ENCODE results near the gene FADD. TPM values are rescaled to one million over a fixed set of nuclear protein-coding genes. Genes with fewer than 3 reads are reported as not detected.

FADD gene
- total RNA-seq, 4 donors from 2014 or later: 17.0 to 26.6 (median 21.9) TPM

- H3K9me3 ChIP-seq: no peaks in the 10 kb centered on the region
- H3K4me3 ChIP-seq: no peak overlapping the region
- no peaks in the 10 kb centered on the region for H3K4me1 ChIP-seq
- no CpG with 5 or more reads among the region's 4 CpGs for WGBS, 2 donors (ENCODE audit: low coverage in 1 of 2)
- no peak overlapping the region for H3K27ac ChIP-seq
- TF ChIP-seq POLR2A (IDR thresholded peaks at IDR 0.05): no peak
- TF ChIP-seq CTCF (IDR thresholded peaks at IDR 0.05): no peak
- no peak for TF ChIP-seq EP300 (IDR thresholded peaks at IDR 0.05)
- TF ChIP-seq POLR2AphosphoS5 (IDR thresholded peaks at IDR 0.05): no peak
- peaks cover 19% of the 10 kb centered on the region for H3K27me3 ChIP-seq
- H3K36me3 ChIP-seq: no peaks in the 10 kb centered on the region
- ATAC-seq: no peak
Observed at GRCh38 chr11:70173018-70173417, 30.1 kb upstream of the FADD start.

- Histone ChIP-seq H3K27ac (no peak overlapping the region), H3K4me1 (no peaks in the 10 kb centered on the region), H3K36me3 (no peaks in the 10 kb centered on the region), H3K4me3 (no peak overlapping the region), H3K9me3 (no peaks in the 10 kb centered on the region), H3K27me3 (peaks cover 5% of the 10 kb centered on the region)
- ATAC-seq: no peak
- 85 to 100% methylated on average over 3 to 9 of the region's 17 CpGs for WGBS, 2 donors (ENCODE audit: low coverage in 1 of 2)
- TF ChIP-seq POLR2A (IDR thresholded peaks at IDR 0.05) (no peak), CTCF (IDR thresholded peaks at IDR 0.05) (no peak), EP300 (IDR thresholded peaks at IDR 0.05) (no peak), POLR2AphosphoS5 (IDR thresholded peaks at IDR 0.05) (no peak)
Observed at GRCh38 chr11:70174547-70175235, 28.4 kb upstream of the FADD start.

GRCh38 chr11:70175236-70175698, 27.8 kb upstream of the FADD start:
- TF ChIP-seq CTCF (IDR thresholded peaks at IDR 0.05): no peak
- TF ChIP-seq EP300 (IDR thresholded peaks at IDR 0.05): no peak
- TF ChIP-seq POLR2A (IDR thresholded peaks at IDR 0.05): no peak
- no peak for TF ChIP-seq POLR2AphosphoS5 (IDR thresholded peaks at IDR 0.05)
- Histone ChIP-seq H3K36me3 (no peaks in the 10 kb centered on the region), H3K4me3 (no peak overlapping the region), H3K4me1 (no peaks in the 10 kb centered on the region), H3K27ac (no peak overlapping the region), H3K9me3 (no peaks in the 10 kb centered on the region), H3K27me3 (peaks cover 3% of the 10 kb centered on the region)
- WGBS, 2 donors (ENCODE audit: low coverage in 1 of 2): no CpG with 5 or more reads among the region's 15 CpGs
- no peak for ATAC-seq

- peak in 2 of 4 experiments; percentile 20 to 37 for TF ChIP-seq CTCF (IDR thresholded peaks at IDR 0.05)
- no peak for TF ChIP-seq EP300 (IDR thresholded peaks at IDR 0.05)
- TF ChIP-seq POLR2A (IDR thresholded peaks at IDR 0.05): no peak
- no peak for TF ChIP-seq POLR2AphosphoS5 (IDR thresholded peaks at IDR 0.05)
- H3K36me3 ChIP-seq: no peaks in the 10 kb centered on the region
- H3K4me3 ChIP-seq: no peak overlapping the region
- no peaks in the 10 kb centered on the region for H3K4me1 ChIP-seq
- WGBS, 2 donors (ENCODE audit: low coverage in 1 of 2): 0 to 89% methylated on average over 2 to 9 of the region's 39 CpGs
- ATAC-seq: no peak
- H3K27me3 ChIP-seq: peaks cover 5% of the 10 kb centered on the region
- H3K9me3 ChIP-seq: no peaks in the 10 kb centered on the region
- H3K27ac ChIP-seq: no peak overlapping the region
Observed at GRCh38 chr11:70176940-70177689, 26.0 kb upstream of the FADD start.

Data from gastroesophageal sphincter (tissue), 4 donors.